Mucosa of gallbladder (tissue), 1 donor: ENCODE measurements around the gene SMC3. TPM values are rescaled to one million over a fixed set of nuclear protein-coding genes. Genes with fewer than 3 reads are reported as not detected.
"Not testable (repeated sequence)": the region's sequence is repeated elsewhere in the genome, so short reads cannot be mapped to it uniquely, and the experiment has no call there.

Source experiments
- DNase-seq: peaks from one replicate; pipeline ENCODE4 v3.0.0-alpha.2; 2020; ENCODE audit warnings: low spot score
- total RNA-seq: library from RNA; stranded (reverse); gene quantifications from one replicate; pipeline ENCODE4 v1.2.1, GENCODE V29; 2021
- donor health status: DM: no; HTN: no; CAD: no.

SMC3 gene
- total RNA-seq: 28.5 TPM

DNA sequence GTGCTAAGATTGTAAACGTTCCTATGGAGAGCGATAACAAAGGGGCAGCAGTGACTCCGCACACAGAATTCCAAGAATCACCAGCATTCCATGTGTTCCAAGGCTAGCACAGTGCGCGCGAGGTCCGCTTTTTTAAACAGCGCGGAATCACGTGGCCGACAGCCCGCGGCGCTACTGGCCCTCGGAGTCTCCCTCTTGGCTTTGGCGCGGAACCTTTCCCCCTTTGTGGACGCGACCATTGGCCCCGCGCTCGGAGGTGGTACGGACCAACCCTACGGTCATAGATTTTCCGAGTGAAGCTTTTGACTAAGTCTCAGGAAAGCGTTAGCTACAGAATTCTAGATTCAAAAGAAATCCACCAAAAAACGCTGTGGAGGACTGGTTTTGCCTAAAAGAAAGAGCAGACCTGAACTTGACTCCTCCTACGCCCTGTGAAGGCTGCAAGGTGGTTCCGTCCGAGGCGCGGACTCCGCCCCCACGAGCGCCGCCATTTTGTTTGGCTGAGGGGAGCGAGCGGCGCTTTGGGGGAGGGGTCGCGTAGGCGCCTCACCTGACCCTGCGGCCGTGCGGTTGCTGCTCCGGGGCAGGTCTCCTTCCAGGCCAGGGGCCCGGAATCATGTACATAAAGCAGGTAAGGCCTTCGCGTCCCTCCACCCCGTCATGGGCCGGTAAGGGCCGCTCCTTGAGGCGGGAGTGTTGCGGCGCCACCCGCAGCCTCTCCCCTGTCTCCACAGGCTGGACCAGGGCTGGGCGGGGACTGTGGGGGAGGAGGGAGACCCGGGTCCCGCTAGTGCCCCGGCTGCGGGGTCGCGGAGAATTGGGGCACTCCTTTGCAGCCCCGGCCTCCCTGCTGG is at the start of gene SMC3:
Gene SMC3, plus strand, starts transcription at position 495 of the 854 bp plus-strand sequence. Its CDS starts 122 bp downstream, at position 617.
- peak; percentile 90 for DNase-seq

DNA sequence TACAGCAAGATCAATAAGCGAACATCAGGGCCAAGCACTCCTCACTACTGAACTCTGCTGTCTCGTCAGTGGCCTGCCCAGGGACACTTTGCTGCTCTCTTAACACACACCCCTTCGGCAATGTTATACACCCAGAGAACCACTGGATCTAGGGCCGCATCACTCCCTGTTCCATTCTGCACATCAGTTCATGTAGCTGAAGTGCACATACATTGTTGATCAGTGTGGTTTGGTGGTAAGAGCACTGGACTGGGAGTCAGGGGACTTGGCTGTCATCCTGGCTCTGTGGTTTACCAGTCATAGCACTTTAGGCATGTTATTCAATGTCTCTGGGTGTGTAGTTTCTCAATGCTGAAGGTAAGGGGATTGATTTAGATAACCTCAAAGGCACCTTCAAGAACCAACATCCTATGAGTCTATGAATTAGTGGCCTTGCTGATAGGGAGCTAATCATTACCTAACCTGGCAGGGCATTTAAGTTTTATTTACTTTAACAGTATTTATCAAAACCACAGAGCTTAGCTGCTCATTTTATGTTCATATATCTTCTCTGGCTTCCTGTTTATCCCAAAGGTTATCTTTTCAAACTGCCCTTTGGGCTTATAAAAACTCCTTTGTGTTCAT is 45.0 kb upstream of the SMC3 start:
- DNase-seq: no peak

DNA sequence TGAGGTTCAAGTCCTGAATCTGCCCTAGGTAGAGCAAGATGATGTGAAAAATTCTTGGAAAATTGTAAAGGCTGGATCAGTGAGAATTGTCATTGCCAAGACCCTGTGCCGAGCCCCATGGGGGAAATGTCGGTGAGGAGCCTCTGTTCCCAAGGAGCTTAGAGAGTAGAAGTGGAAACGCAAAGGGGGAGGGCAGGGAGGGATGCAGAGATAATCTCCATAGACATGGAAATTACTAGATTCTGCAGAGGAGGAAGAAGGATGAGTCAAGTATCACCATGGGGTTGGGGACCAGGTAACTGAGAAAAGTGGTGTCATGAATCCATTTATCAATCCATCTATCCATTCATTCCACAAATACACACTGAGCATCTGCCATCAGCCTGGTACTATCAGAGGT is 43.8 kb upstream of the SMC3 start:
- no peak for DNase-seq

DNA sequence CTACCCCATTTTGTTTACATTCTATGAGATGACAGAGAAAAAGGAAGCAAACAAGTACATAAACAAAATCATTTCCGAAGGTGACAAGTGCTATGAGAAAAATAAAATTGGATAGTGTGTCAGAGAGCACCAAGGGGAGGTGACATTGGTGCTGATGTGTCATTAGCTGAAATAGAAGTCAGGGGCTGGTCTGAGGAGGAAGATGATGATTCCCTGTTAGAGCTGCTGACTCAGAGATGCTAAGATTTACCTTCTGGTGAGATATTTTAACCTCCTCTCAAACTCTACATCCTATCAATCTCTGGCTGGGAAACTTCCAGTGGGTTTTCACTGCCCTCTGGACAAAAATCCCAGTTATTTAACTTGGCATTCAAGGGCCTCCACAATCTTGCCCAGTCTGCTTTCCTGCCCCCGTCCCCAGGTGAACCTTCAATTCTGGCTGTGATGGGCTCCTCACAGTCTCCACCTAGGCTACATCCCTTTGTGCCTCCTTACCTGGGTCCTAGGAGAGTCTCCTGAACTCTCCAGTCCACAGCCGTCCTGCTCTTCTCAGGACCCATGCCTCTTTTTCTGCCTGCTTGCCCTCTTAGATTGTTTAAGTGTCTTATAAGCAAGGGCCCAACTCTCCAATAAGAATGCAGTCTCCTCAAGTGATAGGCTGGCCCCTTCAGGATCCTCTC is 43.2 kb upstream of the SMC3 start:
- no peak for DNase-seq

DNA sequence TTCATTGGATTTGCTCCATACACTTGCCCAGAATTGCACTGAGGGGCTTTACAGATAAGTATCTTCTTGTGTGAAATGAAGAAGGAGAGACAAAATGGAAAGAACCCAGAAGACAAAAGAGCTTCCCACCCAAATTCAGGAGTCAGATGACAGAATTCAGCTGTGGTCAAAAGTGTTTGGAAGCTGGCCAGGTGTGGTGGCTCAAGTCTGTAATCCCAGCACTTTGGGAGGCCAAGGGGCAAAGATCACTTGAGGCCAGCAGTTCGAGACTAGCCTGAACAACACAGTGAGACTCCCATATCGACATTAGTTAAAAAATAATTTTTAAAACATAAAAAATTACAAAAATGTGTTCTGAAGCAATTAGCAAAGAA is 42.6 kb upstream of the SMC3 start:
- no peak for DNase-seq

DNA sequence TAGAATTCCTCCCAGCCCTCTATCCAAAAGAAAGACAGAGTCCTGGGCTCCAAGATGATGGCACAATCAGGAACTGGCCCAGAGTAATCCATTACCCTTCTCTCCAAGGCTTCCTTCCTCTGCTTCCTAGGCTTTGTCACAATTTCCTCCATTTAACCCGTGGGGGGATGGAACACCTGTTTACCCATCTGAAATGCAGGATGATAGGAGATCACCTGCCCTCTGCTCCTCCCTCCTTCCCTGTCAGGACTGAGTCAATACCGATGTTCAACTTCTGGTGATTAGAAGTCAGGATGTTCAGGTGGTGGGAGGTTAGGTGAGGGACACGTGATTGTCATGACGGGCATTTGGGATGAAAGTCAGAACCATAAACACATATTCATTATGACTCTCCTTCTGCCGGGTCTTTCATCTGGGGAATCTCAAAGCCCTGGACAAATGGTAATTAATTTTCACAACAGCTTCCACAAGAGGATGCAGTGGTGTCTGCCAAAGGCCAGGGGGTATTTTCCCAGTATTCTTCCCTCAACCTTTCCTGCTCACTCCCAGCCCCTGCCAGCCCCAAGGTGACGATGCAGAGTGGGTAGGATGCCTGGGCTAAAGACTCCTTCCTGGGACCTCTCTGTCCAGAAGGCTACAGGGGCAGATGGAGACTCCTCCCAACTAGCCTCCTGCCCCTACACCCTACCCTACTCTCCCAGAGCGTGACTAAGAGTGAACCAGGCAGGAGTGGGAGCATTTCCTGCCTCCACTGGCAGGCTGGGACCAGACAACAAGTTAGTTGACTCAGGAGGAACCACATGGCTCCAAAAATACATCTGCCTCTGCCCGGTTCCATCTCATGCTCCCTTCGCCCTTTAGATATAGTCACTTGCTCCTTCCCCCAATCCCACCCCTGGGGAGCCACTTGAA is 41.9 kb upstream of the SMC3 start:
- DNase-seq: no peak

DNA sequence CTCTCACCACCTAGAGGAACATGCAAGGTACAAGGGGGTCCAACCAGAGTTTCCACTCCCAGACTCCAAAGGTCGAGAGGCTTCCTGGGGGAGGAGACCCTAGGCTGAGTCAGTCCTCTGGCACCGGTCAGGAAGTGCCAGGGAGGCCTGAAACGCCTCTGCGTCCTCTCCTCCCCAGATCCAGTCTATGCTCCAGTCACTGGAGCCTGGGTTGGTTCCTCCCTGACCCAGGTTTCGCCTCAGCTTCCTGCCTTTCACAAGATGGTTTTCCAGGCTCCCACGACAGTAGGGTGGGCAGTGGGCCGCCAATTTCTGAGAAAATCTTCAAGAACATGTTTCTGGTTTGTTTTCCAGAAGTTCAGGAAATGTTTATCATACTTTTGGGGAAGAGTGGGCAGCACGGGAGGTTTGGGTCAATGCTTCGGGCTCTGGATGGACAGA is 39.7 kb upstream of the SMC3 start:
- DNase-seq: no peak

DNA sequence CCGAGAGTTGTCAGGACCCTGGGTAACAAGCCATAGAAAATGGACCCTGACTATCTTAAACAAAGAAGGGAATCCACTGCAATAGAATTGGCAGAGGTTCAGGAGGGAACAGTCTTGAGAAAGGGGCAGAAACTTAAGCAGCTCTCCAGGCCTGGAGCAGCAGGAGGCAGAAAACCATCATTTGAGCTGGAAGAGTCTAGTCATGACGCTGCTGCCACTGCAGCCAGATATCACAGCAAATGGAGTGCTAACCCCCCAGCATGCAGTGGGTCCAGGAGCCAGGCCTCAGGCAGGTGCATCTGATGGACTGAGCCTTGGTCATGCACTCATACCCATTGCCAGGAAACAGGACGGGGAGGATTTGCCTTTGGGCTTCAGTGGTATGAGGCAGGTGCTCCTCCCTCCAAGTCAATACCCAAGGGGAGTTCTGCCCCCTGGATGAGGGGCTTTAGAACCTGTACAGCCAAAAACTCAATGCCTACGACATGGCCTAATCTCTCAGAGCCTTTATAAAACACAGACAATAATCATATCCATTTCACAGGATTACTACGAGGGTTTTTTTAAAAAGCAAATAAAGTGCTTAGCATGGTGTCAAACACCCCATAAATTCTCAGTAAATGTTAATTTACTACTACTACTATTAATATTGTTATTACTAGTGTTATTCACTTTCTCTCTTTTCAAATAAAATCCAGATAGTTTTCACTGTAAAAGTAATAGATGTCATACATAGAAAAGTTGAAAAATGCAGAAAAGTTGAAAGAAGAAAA is 39.1 kb upstream of the SMC3 start:
- no peak for DNase-seq

DNA sequence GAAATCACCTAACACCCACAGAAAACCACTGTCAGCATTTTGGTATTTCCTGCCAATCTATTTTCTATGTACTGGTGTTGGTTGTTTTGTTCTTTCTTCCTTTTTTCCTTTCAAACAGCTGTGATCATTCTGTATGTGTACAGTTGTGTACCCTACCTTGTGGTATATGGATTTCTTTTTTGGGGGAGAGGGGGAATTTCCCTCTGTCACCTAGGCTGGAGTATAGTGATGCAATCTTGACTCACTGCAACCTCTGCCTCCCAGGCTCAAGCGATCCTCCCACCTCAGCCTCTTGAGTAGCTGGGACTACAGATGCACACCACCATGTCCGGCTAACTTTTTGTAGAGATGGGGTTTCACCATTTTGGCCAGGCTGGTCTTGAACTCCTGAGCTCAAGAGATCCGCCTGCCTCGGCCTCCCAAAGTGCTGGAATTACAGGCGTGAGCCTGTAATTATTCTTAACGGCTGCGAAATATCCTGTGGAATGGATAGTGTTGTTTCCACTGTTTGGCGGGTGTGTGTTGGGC is 38.4 kb upstream of the SMC3 start:
- not testable (repeated sequence) for DNase-seq

DNA sequence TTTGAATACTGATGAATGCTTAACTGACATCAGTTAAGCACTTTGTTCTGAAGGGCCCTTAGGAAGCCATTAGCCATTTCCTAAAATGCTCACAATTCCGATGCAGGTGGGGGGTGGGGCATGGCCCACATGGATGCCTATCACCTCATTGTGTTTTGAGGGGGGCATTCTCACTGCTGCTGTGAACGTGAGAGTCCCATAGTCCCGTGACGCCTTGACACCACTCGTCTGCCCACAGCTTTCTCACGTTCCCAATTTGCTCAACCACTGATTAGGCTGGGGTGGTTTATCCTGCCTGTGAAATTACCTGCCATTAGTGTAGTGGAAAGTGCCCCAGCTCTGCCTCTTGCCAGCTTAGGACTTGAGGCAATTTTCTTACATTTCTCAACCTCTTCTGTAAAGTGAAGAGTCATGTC is 37.9 kb upstream of the SMC3 start:
- no peak for DNase-seq

DNA sequence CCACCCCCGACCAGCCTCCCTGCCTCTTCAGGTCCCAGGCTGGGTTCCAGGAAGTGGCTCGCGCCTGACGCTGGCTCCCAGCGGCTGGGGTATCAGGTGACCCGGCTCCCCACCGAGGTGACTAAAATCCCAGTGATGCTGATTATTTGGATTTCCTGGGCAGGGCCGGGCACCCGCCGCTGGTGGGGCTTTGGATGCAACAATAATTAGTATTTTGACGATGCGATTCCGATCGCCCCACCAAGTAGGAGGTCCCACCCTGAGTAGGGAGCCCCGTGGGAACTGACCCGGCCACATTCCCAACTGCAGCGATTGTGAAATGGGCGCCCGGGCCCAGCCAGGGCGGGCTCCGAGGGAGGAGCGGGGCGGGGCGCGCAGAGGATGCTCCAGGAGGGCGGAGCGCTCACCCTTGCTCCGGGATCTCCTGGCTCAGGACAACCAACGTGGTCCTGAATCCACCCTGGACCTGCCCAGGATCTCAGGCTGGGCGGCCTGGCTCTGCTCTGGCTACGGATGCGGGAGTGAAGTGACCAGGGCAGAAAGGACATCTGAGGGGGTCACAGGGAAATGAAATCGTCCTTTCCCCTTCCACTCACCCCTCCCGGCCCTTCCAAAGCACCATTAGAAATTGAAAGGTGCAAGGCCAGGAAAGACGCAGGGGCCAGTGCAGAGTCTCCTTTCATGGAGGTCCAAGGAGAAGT is 37.2 kb upstream of the SMC3 start:
- DNase-seq: no peak

DNA sequence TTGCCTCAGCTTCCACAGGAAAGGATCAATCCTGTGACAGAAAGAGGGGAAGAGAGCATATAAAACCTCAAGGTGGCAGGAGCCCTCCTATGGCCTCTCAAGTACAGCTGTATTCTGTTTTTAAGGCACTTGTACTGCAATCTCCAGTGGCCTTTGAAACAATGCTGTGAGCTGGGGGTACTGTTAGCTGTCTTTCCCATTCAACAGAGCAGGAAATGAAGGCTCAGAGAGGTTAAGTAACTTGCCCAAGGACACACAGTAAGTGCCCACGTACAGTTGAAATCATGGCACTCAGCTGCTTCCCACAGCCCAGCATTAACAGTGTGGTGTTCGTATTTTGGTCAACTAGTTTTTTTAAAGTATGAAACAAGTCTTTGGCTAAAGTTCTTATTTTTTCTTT is 35.8 kb upstream of the SMC3 start:
- no peak for DNase-seq

DNA sequence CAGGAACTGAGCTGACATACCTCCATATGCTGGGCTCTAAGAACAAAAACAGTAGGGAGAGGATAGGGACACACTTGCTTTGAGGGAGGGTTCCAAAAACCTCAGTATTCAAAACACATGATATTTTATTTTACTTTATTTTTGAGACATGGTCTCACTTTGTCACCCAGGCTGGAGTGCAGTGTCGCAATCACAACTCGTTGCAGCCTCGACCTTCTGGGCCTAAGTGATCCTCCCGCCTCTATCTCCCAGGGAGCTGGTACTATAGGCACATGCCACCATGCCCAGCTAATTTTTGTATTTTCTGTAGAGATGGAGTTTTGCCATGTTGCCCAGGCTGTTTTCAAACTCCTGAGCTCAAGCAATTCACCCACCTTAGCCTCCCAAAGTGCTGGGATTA is 34.9 kb upstream of the SMC3 start:
- DNase-seq: not testable (repeated sequence)

DNA sequence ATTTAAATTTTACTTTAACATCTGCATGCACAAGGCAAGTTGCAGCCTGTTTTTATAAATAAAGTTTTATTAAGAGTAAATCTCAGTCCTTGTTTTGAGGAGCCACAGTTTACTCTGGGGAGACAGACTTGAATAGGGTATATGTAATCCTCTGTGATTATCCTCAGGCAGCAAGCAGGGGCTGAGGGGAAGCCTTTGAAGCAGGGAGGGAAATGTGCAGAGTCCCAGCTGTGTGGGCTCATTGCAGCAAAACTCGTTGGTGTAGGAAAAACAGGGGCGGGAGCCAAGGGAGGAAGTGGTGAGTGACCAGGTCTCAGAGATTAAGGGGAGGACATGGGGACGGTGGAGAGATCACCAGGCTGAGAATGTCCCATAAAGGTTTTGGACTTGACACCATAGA is 34.3 kb upstream of the SMC3 start:
- DNase-seq: no peak

DNA sequence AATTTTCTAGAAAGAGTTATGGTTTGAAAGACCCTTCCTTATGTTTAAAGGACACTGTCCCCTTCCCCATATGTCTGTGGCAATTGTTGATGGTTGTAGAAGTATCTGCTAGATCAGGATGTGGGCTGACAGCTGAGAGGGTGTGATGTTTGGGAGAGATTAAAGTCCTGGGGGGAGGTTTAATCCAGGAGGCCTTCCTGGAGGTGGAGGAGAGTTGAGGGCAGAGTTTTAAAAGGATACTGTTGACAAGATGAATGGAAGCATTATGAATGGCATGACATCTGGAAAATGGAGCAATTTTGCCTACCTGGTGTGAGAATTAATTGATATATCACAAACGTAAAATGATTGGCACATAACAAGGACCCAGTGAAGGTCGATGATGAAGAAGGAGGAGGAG is 32.9 kb upstream of the SMC3 start:
- no peak for DNase-seq

DNA sequence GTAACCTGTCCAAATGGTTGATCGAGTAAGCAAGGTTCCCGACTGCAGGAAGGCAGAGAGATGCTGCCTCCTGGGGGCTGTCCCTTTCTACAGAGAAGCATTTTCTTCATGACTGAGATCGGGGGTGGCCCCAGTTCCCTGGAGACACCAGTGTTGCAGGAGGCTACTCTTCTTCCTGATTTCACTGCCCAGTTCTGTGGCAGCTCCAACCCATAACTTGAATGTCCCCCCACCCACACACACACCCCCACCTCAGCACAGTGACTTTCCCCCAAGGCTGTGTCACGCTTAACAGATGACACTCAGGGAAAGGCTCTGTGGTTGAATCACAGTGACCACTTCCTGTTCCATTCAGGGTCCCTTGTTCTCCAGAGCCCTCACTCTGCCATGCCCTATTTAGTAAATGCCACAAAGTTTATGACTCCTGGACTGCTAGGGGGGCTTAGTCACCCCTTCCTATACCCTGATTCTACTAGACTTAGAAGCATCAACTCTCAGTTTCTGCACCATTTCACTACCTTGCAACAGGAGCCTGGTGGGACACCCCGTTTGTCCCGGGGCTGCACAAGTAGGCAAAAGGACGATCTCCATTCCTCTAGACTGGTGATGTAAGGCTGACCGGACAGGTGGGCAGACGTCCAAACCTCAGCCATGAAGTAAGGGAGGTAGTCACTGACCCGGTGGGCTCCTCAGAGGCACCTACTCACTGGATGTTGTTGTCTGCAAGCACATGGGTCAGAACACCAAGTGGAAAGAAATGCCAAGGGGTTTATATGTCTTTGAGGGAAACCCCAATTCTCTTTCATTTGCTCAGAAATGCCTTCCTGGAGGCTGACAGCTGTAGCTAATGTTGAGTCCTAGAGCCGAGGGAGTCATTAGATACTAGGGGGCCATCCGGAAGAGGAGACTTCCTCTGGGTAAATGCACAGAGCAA is 31.3 kb upstream of the SMC3 start:
- no peak for DNase-seq

DNA sequence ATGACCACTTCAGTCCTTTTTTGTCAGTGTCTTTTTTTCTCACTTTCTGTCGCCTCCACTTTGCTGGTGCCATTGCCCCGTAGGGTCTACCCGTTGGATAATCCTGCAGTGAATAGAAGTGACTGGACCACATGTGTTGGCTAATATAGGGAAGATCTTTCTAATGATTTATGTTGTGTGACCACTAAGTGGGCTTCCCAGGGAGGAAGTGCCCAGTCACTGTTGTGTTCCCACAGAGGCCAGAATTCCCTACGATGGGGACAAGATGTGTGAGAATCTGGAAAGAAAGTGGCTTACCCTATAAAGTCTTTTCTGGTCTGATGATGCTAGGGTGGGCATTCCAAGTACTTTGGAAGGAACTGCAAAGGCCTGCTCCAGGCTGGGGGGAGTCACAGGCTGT is 28.4 kb upstream of the SMC3 start:
- DNase-seq: no peak

DNA sequence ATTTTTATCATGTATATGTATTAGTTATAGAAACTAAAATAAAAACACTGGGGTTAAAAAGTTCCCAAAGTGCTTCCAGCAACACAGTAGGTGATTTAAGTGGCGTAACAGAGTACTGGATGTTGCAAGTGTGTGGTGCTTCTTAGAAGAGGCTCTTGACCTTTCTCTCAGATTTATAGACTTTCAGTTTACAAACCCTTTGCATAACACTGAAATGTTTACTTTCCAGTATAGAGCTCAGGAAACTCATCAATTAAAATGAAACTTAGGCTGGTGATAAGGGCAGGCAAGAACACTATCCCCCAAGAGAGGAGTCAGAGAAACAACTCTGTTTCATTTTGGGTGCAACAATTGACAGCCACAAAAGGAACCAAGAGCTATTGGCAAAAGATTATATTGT is 27.5 kb upstream of the SMC3 start:
- DNase-seq: no peak

DNA sequence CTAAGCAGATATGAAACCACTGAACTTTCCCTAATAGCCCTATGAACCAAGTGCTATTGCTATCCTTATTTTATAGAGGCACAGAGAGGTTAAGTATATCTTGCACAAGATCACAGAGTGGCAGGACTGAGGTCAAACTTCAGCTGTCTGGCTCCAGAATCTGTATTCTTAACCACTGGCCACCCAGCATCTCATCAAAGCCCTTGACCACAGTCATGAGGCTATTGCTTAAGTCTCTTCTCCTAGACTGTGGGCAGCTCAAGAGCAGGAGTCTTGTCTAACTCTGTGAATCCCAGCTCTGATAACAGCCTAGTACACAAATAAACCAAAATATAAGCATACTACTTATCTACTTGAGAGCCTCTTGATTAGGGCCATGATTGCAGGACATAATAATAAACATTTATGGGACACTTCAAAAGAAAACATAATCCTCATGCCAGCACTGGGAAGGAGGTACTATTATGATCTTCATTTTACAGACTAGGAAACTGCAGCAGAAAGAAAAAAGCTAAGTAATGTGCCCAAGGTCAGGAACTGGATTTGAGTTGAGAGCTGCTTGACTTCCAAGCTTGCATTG is 22.4 kb upstream of the SMC3 start:
- DNase-seq: no peak
